ENCODE measurements around the gene PDE7B.

Gene PDE7B

DNA sequence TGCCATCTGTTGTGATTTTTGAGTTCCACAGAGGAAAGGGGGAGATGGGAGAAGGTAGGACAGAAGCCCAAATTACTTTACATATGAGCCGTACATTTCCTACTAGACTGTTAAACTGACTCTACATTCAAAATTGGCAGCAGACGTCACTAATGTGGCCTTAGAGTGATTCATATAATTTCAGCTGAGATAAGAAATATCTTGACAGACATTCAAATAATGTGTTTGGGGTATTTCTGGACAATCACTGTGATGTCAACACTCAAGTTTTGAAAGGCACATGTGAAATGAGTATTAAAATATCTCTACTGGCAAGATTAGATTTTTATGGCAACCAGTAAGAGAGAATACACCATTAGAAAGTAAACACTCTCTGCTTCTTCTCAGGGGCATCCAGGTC, 294.6 kb downstream of the PDE7B start:
- no peaks in the 10 kb centered on the region for H3K9me2 ChIP-seq (replicated peaks; ENCODE audit: low read depth, low read length)
- H2AFZ ChIP-seq (ENCODE audit: low read length) = no peak overlapping the region
- no peaks in the 10 kb centered on the region for H3F3A ChIP-seq (ENCODE audit: low read depth)
- peaks cover 6% of the 10 kb centered on the region for H3K4me1 ChIP-seq (ENCODE audit: insufficient read depth, low read length, poor library complexity, severe bottlenecking)
- H3K4me3 ChIP-seq (ENCODE audit: low read length, poor library complexity, severe bottlenecking) = no peak overlapping the region
- no peak overlapping the region for H3K9ac ChIP-seq (ENCODE audit: low read depth, low read length, poor library complexity, severe bottlenecking)
- H3K4me2 ChIP-seq (ENCODE audit: low read depth, low read length, poor library complexity, severe bottlenecking) = no peak overlapping the region
- no peak for TF ChIP-seq EZH2phosphoT487 (IDR thresholded peaks at IDR 0.05; ENCODE audit: borderline replicate concordance)
- TF ChIP-seq, protein P1, sequence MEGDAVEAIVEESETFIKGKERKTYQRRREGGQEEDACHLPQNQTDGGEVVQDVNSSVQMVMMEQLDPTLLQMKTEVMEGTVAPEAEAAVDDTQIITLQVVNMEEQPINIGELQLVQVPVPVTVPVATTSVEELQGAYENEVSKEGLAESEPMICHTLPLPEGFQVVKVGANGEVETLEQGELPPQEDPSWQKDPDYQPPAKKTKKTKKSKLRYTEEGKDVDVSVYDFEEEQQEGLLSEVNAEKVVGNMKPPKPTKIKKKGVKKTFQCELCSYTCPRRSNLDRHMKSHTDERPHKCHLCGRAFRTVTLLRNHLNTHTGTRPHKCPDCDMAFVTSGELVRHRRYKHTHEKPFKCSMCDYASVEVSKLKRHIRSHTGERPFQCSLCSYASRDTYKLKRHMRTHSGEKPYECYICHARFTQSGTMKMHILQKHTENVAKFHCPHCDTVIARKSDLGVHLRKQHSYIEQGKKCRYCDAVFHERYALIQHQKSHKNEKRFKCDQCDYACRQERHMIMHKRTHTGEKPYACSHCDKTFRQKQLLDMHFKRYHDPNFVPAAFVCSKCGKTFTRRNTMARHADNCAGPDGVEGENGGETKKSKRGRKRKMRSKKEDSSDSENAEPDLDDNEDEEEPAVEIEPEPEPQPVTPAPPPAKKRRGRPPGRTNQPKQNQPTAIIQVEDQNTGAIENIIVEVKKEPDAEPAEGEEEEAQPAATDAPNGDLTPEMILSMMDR (conservative IDR thresholded peaks at IDR 0.05; ENCODE audit: low read length) = no peak
- H3K36me3 ChIP-seq (ENCODE audit: insufficient read depth, low read length) = no peaks in the 10 kb centered on the region
- H3K9me3 ChIP-seq (ENCODE audit: insufficient read depth, low read depth, low read length) = no peaks in the 10 kb centered on the region
- no peaks in the 10 kb centered on the region for H3K27me3 ChIP-seq (ENCODE audit: insufficient read depth, low read length, poor library complexity, severe bottlenecking)
- no peaks in the 10 kb centered on the region for H3K79me2 ChIP-seq (ENCODE audit: insufficient read depth, low read length)
- H4K20me1 ChIP-seq (ENCODE audit: insufficient read depth, low read length, poor library complexity, severe bottlenecking) = no peaks in the 10 kb centered on the region

DNA sequence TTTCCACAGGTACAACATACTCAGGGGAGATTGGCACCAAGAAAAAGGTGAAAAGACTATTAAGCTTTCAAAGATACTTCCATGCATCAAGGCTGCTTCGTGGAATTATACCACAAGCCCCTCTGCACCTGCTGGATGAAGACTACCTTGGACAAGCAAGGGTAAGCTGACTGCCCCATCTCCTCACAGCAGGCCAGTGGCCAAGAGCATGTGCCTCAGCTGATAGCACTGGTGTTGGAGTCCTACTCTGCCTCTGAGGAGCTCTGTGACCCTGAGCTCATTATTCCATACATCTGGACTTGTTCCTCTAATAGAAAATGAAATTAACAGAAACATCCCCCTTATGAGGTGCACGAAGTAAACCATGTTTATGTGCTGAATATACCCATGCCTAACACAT, 295.8 kb downstream of the PDE7B start:
- Histone ChIP-seq H3F3A (ENCODE audit: low read depth) (no peaks in the 10 kb centered on the region), H3K9me2 (replicated peaks; ENCODE audit: low read depth, low read length) (no peaks in the 10 kb centered on the region), H3K4me1 (ENCODE audit: insufficient read depth, low read length, poor library complexity, severe bottlenecking) (peaks cover 7% of the 10 kb centered on the region), H3K9me3 (ENCODE audit: insufficient read depth, low read depth, low read length) (no peaks in the 10 kb centered on the region), H3K79me2 (ENCODE audit: insufficient read depth, low read length) (no peaks in the 10 kb centered on the region), H3K27me3 (ENCODE audit: insufficient read depth, low read length, poor library complexity, severe bottlenecking) (no peaks in the 10 kb centered on the region), H3K4me3 (ENCODE audit: low read length, poor library complexity, severe bottlenecking) (no peak overlapping the region), H3K36me3 (ENCODE audit: insufficient read depth, low read length) (no peaks in the 10 kb centered on the region), H4K20me1 (ENCODE audit: insufficient read depth, low read length, poor library complexity, severe bottlenecking) (no peaks in the 10 kb centered on the region), H3K9ac (ENCODE audit: low read depth, low read length, poor library complexity, severe bottlenecking) (no peak overlapping the region), H2AFZ (ENCODE audit: low read length) (no peak overlapping the region), H3K4me2 (ENCODE audit: low read depth, low read length, poor library complexity, severe bottlenecking) (no peak overlapping the region)
- no peak for TF ChIP-seq EZH2phosphoT487 (IDR thresholded peaks at IDR 0.05; ENCODE audit: borderline replicate concordance)
- TF ChIP-seq, protein P1 (conservative IDR thresholded peaks at IDR 0.05; ENCODE audit: low read length) = no peak

DNA sequence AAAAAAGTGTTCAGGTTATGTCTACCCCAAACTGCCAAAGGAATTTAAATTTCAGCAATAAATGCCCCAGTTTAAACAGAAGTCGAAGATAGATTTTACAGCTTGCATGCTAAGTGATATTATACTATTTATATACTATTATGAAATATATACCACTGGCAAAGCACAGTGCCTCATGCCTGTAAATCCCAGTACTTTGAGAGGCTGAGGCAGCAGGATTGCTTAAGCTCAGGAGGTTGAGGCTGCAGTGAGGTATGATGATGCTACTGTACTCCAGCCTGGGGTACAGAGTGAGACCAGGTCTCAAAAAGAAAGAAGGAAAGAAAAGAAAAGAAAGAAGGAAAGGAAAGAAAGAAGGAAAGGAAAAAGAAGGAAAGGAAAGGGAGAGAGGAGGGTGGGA, 296.6 kb downstream of the PDE7B start:
- Histone ChIP-seq H3K36me3 (ENCODE audit: insufficient read depth, low read length) (no peaks in the 10 kb centered on the region), H2AFZ (ENCODE audit: low read length) (no peak overlapping the region), H3K9me2 (replicated peaks; ENCODE audit: low read depth, low read length) (no peaks in the 10 kb centered on the region), H3F3A (ENCODE audit: low read depth) (no peaks in the 10 kb centered on the region), H3K79me2 (ENCODE audit: insufficient read depth, low read length) (no peaks in the 10 kb centered on the region), H3K27me3 (ENCODE audit: insufficient read depth, low read length, poor library complexity, severe bottlenecking) (no peaks in the 10 kb centered on the region), H3K4me2 (ENCODE audit: low read depth, low read length, poor library complexity, severe bottlenecking) (no peak overlapping the region), H3K4me1 (ENCODE audit: insufficient read depth, low read length, poor library complexity, severe bottlenecking) (peaks cover 7% of the 10 kb centered on the region), H3K4me3 (ENCODE audit: low read length, poor library complexity, severe bottlenecking) (no peak overlapping the region), H3K9me3 (ENCODE audit: insufficient read depth, low read depth, low read length) (no peaks in the 10 kb centered on the region), H3K9ac (ENCODE audit: low read depth, low read length, poor library complexity, severe bottlenecking) (no peak overlapping the region), H4K20me1 (ENCODE audit: insufficient read depth, low read length, poor library complexity, severe bottlenecking) (no peaks in the 10 kb centered on the region)
- TF ChIP-seq, protein P1 (conservative IDR thresholded peaks at IDR 0.05; ENCODE audit: low read length) = no peak
- TF ChIP-seq EZH2phosphoT487 (IDR thresholded peaks at IDR 0.05; ENCODE audit: borderline replicate concordance) = no peak
